ENCODE measurements around the gene GRM7.

Gene GRM7

GRCh38 chr3:7400360-7400759 is 539.4 kb downstream of the GRM7 start:
- Histone ChIP-seq H3K9ac (no peak overlapping the region), H3K27me3 (no peaks in the 10 kb centered on the region), H3K4me2 (no peak overlapping the region), H3K27ac (no peak overlapping the region), H3K9me3 (no peaks in the 10 kb centered on the region), H3K36me3 (no peaks in the 10 kb centered on the region), H3K4me1 (no peaks in the 10 kb centered on the region), H3K4me3 (no peak overlapping the region), H4K20me1 (no peaks in the 10 kb centered on the region)
- no peak for TF ChIP-seq Cebpa-rat (IDR thresholded peaks at IDR 0.05)

- H3K9me3 ChIP-seq, result no peaks in the 10 kb centered on the region
- H3K27ac ChIP-seq, result no peak overlapping the region
- H3K9ac ChIP-seq, result no peak overlapping the region
- no peak overlapping the region for H3K4me2 ChIP-seq
- no peak overlapping the region for H3K4me3 ChIP-seq
- TF ChIP-seq Cebpa-rat (IDR thresholded peaks at IDR 0.05), result no peak
- no peaks in the 10 kb centered on the region for H4K20me1 ChIP-seq
- no peaks in the 10 kb centered on the region for H3K36me3 ChIP-seq
- H3K4me1 ChIP-seq, result no peaks in the 10 kb centered on the region
- H3K27me3 ChIP-seq, result no peaks in the 10 kb centered on the region
Measured at GRCh38 chr3:7401418-7401817, 540.5 kb downstream of the GRM7 start.

GRCh38 chr3:7407107-7407506 is 546.2 kb downstream of the GRM7 start:
- H4K20me1 ChIP-seq, result no peaks in the 10 kb centered on the region
- no peak for TF ChIP-seq Cebpa-rat (IDR thresholded peaks at IDR 0.05)

GRCh38 chr3:7410782-7411181 is 549.9 kb downstream of the GRM7 start:
- Histone ChIP-seq H3K27ac (no peak overlapping the region), H3K9me3 (no peaks in the 10 kb centered on the region), H3K9ac (no peak overlapping the region), H3K4me2 (no peak overlapping the region), H3K4me1 (no peaks in the 10 kb centered on the region), H4K20me1 (no peaks in the 10 kb centered on the region), H3K27me3 (no peaks in the 10 kb centered on the region), H3K4me3 (no peak overlapping the region), H3K36me3 (no peaks in the 10 kb centered on the region)
- TF ChIP-seq Cebpa-rat (IDR thresholded peaks at IDR 0.05), result no peak

More at GRCh38 chr3:7407107-7407506, 546.2 kb downstream of the GRM7 start:
- no peaks in the 10 kb centered on the region for H3K27me3 ChIP-seq
- H3K4me2 ChIP-seq, result no peak overlapping the region
- no peak overlapping the region for H3K4me3 ChIP-seq
- H3K4me1 ChIP-seq, result no peaks in the 10 kb centered on the region
- H3K27ac ChIP-seq, result no peak overlapping the region
- no peak overlapping the region for H3K9ac ChIP-seq
- H3K9me3 ChIP-seq, result no peaks in the 10 kb centered on the region
- no peaks in the 10 kb centered on the region for H3K36me3 ChIP-seq

GRCh38 chr3:7421065-7421464 is 560.1 kb downstream of the GRM7 start:
- Histone ChIP-seq H3K36me3 (no peaks in the 10 kb centered on the region), H4K20me1 (no peaks in the 10 kb centered on the region), H3K9me3 (no peaks in the 10 kb centered on the region), H3K4me1 (no peaks in the 10 kb centered on the region), H3K27ac (no peak overlapping the region), H3K9ac (no peak overlapping the region), H3K27me3 (no peaks in the 10 kb centered on the region), H3K4me2 (no peak overlapping the region), H3K4me3 (no peak overlapping the region)
- TF ChIP-seq Cebpa-rat (IDR thresholded peaks at IDR 0.05), result no peak

GRCh38 chr3:7423036-7423435 is 562.1 kb downstream of the GRM7 start:
- H3K27ac ChIP-seq, result no peak overlapping the region
- H3K27me3 ChIP-seq, result no peaks in the 10 kb centered on the region
- no peak overlapping the region for H3K4me3 ChIP-seq
- no peaks in the 10 kb centered on the region for H4K20me1 ChIP-seq
- H3K4me1 ChIP-seq, result no peaks in the 10 kb centered on the region
- no peak overlapping the region for H3K4me2 ChIP-seq
- no peaks in the 10 kb centered on the region for H3K9me3 ChIP-seq
- no peak for TF ChIP-seq Cebpa-rat (IDR thresholded peaks at IDR 0.05)
- H3K9ac ChIP-seq, result no peak overlapping the region
- no peaks in the 10 kb centered on the region for H3K36me3 ChIP-seq

GRCh38 chr3:7423995-7424394 is 563.1 kb downstream of the GRM7 start:
- no peaks in the 10 kb centered on the region for H3K9me3 ChIP-seq
- no peak overlapping the region for H3K27ac ChIP-seq
- no peak for TF ChIP-seq Cebpa-rat (IDR thresholded peaks at IDR 0.05)
- no peaks in the 10 kb centered on the region for H3K36me3 ChIP-seq
- no peaks in the 10 kb centered on the region for H4K20me1 ChIP-seq
- H3K4me2 ChIP-seq, result no peak overlapping the region
- no peak overlapping the region for H3K9ac ChIP-seq
- no peak overlapping the region for H3K4me3 ChIP-seq
- H3K27me3 ChIP-seq, result no peaks in the 10 kb centered on the region
- H3K4me1 ChIP-seq, result no peaks in the 10 kb centered on the region

- H3K9me3 ChIP-seq, result peaks cover 10% of the 10 kb centered on the region
- no peak overlapping the region for H3K4me3 ChIP-seq
- no peak overlapping the region for H3K4me2 ChIP-seq
- TF ChIP-seq Cebpa-rat (IDR thresholded peaks at IDR 0.05), result no peak
- H3K9ac ChIP-seq, result no peak overlapping the region
- no peaks in the 10 kb centered on the region for H3K36me3 ChIP-seq
- no peak overlapping the region for H3K27ac ChIP-seq
- H3K4me1 ChIP-seq, result no peaks in the 10 kb centered on the region
- no peaks in the 10 kb centered on the region for H4K20me1 ChIP-seq
- no peaks in the 10 kb centered on the region for H3K27me3 ChIP-seq
Measured at GRCh38 chr3:7428206-7428718, 567.3 kb downstream of the GRM7 start.

GRCh38 chr3:7432610-7433009 is 571.7 kb downstream of the GRM7 start:
- TF ChIP-seq Cebpa-rat (IDR thresholded peaks at IDR 0.05), result no peak
- no peaks in the 10 kb centered on the region for H3K4me1 ChIP-seq
- H4K20me1 ChIP-seq, result no peaks in the 10 kb centered on the region
- H3K4me2 ChIP-seq, result no peak overlapping the region
- H3K27me3 ChIP-seq, result no peaks in the 10 kb centered on the region
- H3K9ac ChIP-seq, result no peak overlapping the region
- H3K36me3 ChIP-seq, result no peaks in the 10 kb centered on the region
- peaks cover 11% of the 10 kb centered on the region for H3K9me3 ChIP-seq
- no peak overlapping the region for H3K27ac ChIP-seq
- H3K4me3 ChIP-seq, result no peak overlapping the region

GRCh38 chr3:7433073-7433472 is 572.2 kb downstream of the GRM7 start:
- H3K9ac ChIP-seq, result no peak overlapping the region
- H3K4me2 ChIP-seq, result no peak overlapping the region
- no peak overlapping the region for H3K27ac ChIP-seq
- no peak for TF ChIP-seq Cebpa-rat (IDR thresholded peaks at IDR 0.05)
- H3K4me1 ChIP-seq, result no peaks in the 10 kb centered on the region
- peaks cover 11% of the 10 kb centered on the region for H3K9me3 ChIP-seq
- H4K20me1 ChIP-seq, result no peaks in the 10 kb centered on the region
- H3K4me3 ChIP-seq, result no peak overlapping the region
- no peaks in the 10 kb centered on the region for H3K27me3 ChIP-seq
- no peaks in the 10 kb centered on the region for H3K36me3 ChIP-seq

GRCh38 chr3:7436542-7436941 is 575.6 kb downstream of the GRM7 start:
- TF ChIP-seq Cebpa-rat (IDR thresholded peaks at IDR 0.05), result no peak
- no peak overlapping the region for H3K9ac ChIP-seq

More at GRCh38 chr3:7436542-7436941, 575.6 kb downstream of the GRM7 start:
- no peak overlapping the region for H3K4me2 ChIP-seq
- H3K36me3 ChIP-seq, result no peaks in the 10 kb centered on the region
- no peaks in the 10 kb centered on the region for H4K20me1 ChIP-seq
- H3K27ac ChIP-seq, result no peak overlapping the region
- no peak overlapping the region for H3K4me3 ChIP-seq
- no peaks in the 10 kb centered on the region for H3K27me3 ChIP-seq
- peaks cover 11% of the 10 kb centered on the region for H3K9me3 ChIP-seq
- no peaks in the 10 kb centered on the region for H3K4me1 ChIP-seq

Data from BLaER1 (cell line).